ENCODE data around the gene CNRIP1.

GRCh38 chr2:68311033-68311432 is 8.7 kb downstream of the CNRIP1 start:
- TF ChIP-seq POLR2AphosphoS5 (IDR thresholded peaks at IDR 0.05), result no peak
- TF ChIP-seq, protein P1, sequence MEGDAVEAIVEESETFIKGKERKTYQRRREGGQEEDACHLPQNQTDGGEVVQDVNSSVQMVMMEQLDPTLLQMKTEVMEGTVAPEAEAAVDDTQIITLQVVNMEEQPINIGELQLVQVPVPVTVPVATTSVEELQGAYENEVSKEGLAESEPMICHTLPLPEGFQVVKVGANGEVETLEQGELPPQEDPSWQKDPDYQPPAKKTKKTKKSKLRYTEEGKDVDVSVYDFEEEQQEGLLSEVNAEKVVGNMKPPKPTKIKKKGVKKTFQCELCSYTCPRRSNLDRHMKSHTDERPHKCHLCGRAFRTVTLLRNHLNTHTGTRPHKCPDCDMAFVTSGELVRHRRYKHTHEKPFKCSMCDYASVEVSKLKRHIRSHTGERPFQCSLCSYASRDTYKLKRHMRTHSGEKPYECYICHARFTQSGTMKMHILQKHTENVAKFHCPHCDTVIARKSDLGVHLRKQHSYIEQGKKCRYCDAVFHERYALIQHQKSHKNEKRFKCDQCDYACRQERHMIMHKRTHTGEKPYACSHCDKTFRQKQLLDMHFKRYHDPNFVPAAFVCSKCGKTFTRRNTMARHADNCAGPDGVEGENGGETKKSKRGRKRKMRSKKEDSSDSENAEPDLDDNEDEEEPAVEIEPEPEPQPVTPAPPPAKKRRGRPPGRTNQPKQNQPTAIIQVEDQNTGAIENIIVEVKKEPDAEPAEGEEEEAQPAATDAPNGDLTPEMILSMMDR (IDR thresholded peaks at IDR 0.05), result no peak
